OCI-LY3 (cell line): ENCODE measurements around the gene CHD3.

ENCODE experiments used
- H2AFZ ChIP-seq: fragments of 200-600, 300-600 bp; shearing (Covaris generic); 2 replicates; pipeline ENCODE4 v1.6.0; 2014; ENCODE audit warnings: antibody characterized with exemption, low read depth, low read length
- H3K27ac ChIP-seq: fragments of 200-600, 300-600 bp; sonication (generic); 2 replicates; pipeline ENCODE4 v1.5.1; 2014; ENCODE audit warnings: mild to moderate bottlenecking, low read length, moderate library complexity, mixed read lengths
- H3K27me3 ChIP-seq: fragments of 200-600, 300-600 bp; sonication (generic); 2 replicates; pipeline ENCODE4 v1.6.1; 2014; ENCODE audit warnings: low read depth, low read length, mixed read lengths
- H3K36me3 ChIP-seq: fragments of 200-600, 300-600 bp; sonication (generic); replicated peaks from 2 replicates; pipeline ENCODE3; 2014; ENCODE audit warnings: low read depth, low read length, mixed read lengths
- H3K4me1 ChIP-seq: fragments of 300-600, 200-600 bp; sonication (generic); 2 replicates; pipeline ENCODE4 v1.6.1; 2014; ENCODE audit warnings: low read length, mixed read lengths
- H3K4me2 ChIP-seq: fragments of 200-600, 300-600 bp; sonication (generic); 2 replicates; pipeline ENCODE4 v1.6.1; 2014; ENCODE audit warnings: low read length, mixed read lengths
- H3K4me3 ChIP-seq: fragments of 300-600, 200-600 bp; sonication (generic); 2 replicates; pipeline ENCODE4 v1.5.1; 2014; ENCODE audit warnings: antibody characterized with exemption, mild to moderate bottlenecking, low read length, moderate library complexity
- H3K79me2 ChIP-seq: fragments of 300-600, 200-600 bp; shearing (Covaris generic); 2 replicates; pipeline ENCODE4 v1.6.1; 2014; ENCODE audit warnings: mild to moderate bottlenecking, low read length, mixed read lengths
- H3K9ac ChIP-seq: fragments of 300-600, 200-600 bp; shearing (Covaris generic); 2 replicates; pipeline ENCODE4 v1.6.0; 2014; ENCODE audit warnings: mild to moderate bottlenecking, low read length, moderate library complexity
- H3K9me3 ChIP-seq: fragments of 200-600, 300-600 bp; shearing (Covaris generic); 2 replicates; pipeline ENCODE4 v1.6.1; 2014; ENCODE audit warnings: low read length, mixed read lengths; ENCODE audit not compliant: insufficient read depth
- H4K20me1 ChIP-seq: fragments of 200-600, 300-600 bp; sonication (generic); 2 replicates; pipeline ENCODE4 v1.6.1; 2016; ENCODE audit warnings: low read length, mixed read lengths; ENCODE audit not compliant: insufficient read depth
- CTCF ChIP-seq: fragments of 200-600, 300-600 bp; sonication (generic); IDR thresholded peaks from 2 replicates; pipeline ENCODE4 v1.5.1; 2014; ENCODE audit warnings: antibody characterized with exemption, low read length, low read depth
- EZH2phosphoT487 ChIP-seq: fragments of 200-600 bp; shearing (Covaris generic); IDR thresholded peaks from 2 replicates; pipeline ENCODE4 v1.6.1; 2018; ENCODE audit warnings: antibody characterized with exemption, mixed run types, low read depth

CHD3 gene

GRCh38 chr17:7882629-7883028 lies 6.0 kb upstream of the CHD3 start:
- Histone ChIP-seq H3K27ac (no peak overlapping the region), H3K9ac (no peak overlapping the region), H3K9me3 (no peaks in the 10 kb centered on the region), H3K4me2 (peak overlapping the region; percentile 89), H2AFZ (no peak overlapping the region), H3K79me2 (peaks cover 23% of the 10 kb centered on the region), H4K20me1 (no peaks in the 10 kb centered on the region), H3K4me1 (peaks cover 28% of the 10 kb centered on the region), H3K27me3 (no peaks in the 10 kb centered on the region), H3K36me3 (peaks cover 4% of the 10 kb centered on the region), H3K4me3 (0 out of 2 replicates have a peak overlapping the region, but pooled peaks have one; percentile 77)
- TF ChIP-seq CTCF (no peak), EZH2phosphoT487 (no peak)

DNA sequence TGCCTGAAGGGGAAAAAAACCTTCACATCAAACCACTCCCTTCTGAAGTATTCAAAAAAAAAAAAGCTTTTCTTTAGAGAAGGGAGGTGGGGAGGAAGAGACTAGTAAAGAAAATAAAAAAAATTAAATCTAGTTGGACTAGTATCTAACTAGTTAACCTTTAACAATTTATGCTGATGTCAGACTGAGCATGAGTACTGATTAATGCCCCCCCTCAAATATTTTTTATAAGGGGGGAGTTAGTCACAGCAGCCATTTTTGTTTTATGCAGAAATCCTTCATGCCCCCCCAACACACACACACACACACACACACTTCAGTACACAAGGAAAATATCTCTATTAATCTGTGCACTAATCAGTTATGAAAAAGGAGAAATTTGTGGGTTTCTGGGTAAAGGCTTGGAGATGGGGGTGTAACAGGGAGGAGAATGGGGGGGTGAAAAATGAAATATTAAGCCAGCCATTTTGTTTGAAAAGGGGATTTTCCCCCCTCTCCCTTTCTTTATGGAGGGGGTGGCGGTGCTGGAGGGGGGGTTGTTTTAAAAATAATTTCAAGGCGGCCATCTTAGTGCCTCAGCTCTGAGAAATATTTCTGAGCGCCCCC lies 4.7 kb upstream of the CHD3 start:
- H3K79me2 ChIP-seq, result peaks cover 36% of the 10 kb centered on the region
- no peaks in the 10 kb centered on the region for H3K9me3 ChIP-seq
- H3K4me3 ChIP-seq, result peak overlapping the region; percentile 77
- H3K36me3 ChIP-seq, result peaks cover 4% of the 10 kb centered on the region
- no peaks in the 10 kb centered on the region for H3K27me3 ChIP-seq
- no peak for TF ChIP-seq CTCF
- TF ChIP-seq EZH2phosphoT487, result no peak
- peaks cover 33% of the 10 kb centered on the region for H3K4me1 ChIP-seq
- no peak overlapping the region for H2AFZ ChIP-seq
- peak overlapping the region; percentile 72 for H3K9ac ChIP-seq
- peak overlapping the region; percentile 44; the same call in 1 of the 2 replicates for H3K27ac ChIP-seq
- peak overlapping the region; percentile 89 for H3K4me2 ChIP-seq
- peaks cover 5% of the 10 kb centered on the region; the same call in 1 of the 2 replicates for H4K20me1 ChIP-seq

- Histone ChIP-seq H3K4me1 (peaks cover 31% of the 10 kb centered on the region), H2AFZ (no peak overlapping the region), H3K4me3 (peak overlapping the region; percentile 99), H3K79me2 (peaks cover 39% of the 10 kb centered on the region), H3K27me3 (no peaks in the 10 kb centered on the region), H3K27ac (peak overlapping the region; percentile 79; the same call in 1 of the 2 replicates), H3K36me3 (peaks cover 4% of the 10 kb centered on the region), H4K20me1 (peaks cover 5% of the 10 kb centered on the region; the same call in 1 of the 2 replicates), H3K4me2 (peak overlapping the region; percentile 89; the same call in 1 of the 2 replicates), H3K9me3 (no peaks in the 10 kb centered on the region), H3K9ac (peak overlapping the region; percentile 91)
- no peak for TF ChIP-seq EZH2phosphoT487
- no peak for TF ChIP-seq CTCF
These were observed 3.8 kb upstream of the CHD3 start for GRCh38 chr17:7884581-7885366.
